Measurements from ENCODE around the gene FGF14.

Gene FGF14

DNA sequence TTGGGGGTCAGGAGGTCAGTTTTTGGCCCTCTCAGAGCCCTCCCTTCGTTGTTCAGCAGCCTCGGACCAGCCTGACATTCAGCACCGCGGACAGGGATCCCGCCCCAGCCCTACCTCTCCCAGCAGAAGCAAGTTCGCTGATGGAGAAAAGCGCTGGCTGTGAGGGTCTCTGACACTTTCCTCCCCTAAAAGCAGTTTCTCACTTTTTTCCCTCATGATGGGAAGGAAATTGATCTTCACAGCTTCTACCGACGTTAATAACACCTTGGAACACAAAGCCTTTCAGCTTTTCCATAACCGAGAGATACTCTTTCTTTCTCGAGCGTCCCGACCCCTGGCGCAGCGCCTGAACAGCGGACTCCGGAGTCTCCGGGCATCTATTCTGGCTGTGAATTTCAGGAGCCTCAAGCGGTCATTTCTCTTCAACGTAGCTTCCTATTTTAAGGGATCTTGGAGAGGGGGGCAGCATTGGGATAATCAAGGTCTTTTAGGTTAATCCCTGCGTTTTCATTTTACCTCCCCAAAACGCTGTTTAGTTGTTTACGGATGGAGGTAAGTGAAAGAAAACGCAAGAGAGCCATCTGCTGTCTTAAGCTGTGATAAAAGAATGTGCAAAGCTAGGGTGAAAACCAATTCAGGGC is 482.2 kb downstream of the FGF14 start:
- Histone ChIP-seq H3K4me3 (ENCODE audit: low read length) (no peak overlapping the region), H3K4me1 (ENCODE audit: control insufficient read depth, low read length) (no peaks in the 10 kb centered on the region), H3F3A (ENCODE audit: control insufficient read depth, insufficient read depth) (no peaks in the 10 kb centered on the region), H3K36me3 (ENCODE audit: control insufficient read depth, low read length) (no peaks in the 10 kb centered on the region), H3K27ac (ENCODE audit: low read depth, low read length) (no peak overlapping the region), H3K27me3 (ENCODE audit: control insufficient read depth, low read length) (peaks cover 9% of the 10 kb centered on the region; the same call in 1 of the 2 replicates), H4K20me1 (ENCODE audit: control insufficient read depth, insufficient read depth, low read depth, low read length) (no peaks in the 10 kb centered on the region), H3K9me2 (replicated peaks; ENCODE audit: control insufficient read depth, low read length) (no peaks in the 10 kb centered on the region), H3K79me2 (ENCODE audit: control insufficient read depth, low read length) (no peaks in the 10 kb centered on the region), H3K9me3 (ENCODE audit: control insufficient read depth, insufficient read depth, low read length) (no peaks in the 10 kb centered on the region; the same call in 1 of the 2 replicates), H3K4me2 (ENCODE audit: low read length) (no peak overlapping the region)
- TF ChIP-seq EZH2phosphoT487 (IDR thresholded peaks at IDR 0.05; ENCODE audit: borderline replicate concordance, low read length) = no peak

DNA sequence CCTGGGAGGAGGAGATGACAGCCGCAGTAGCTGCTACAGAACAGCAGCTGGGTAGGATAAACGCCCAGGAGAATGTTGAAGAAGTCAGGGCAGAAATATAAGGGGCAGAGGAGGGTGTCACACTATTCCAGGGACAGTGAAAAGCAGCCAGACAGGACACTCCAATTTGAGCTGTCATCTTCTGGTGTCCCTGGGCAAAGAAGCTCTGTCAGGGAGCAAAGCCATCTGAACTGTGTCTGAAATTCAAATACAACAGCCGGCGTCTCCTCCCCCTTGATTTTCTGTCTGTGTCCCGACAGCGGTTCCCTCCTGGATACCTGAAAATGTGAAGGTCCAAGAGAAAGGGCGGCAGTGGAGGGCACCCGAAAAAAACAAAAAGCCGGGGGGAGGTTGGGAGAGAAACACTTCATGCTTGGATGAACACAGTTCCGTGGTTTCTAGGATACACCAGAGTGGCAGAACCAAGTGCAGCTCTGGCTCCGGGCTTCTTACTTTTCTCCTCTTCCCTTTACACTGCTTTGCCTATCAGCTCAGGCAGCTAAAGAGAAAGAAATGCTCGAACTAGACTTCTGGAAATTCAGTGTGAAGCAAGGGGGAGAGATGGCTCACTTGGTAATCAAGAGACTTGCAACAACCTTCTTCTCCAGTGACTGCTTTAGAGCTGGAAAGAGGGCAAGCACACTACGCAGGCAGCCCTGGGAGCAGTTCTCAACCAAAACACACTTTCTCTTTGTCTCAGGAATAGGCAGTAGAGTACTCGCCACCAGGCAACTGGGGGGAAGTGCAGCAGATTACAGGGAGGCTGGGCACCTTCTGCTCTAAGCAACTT is 483.8 kb downstream of the FGF14 start:
- no peaks in the 10 kb centered on the region for H3F3A ChIP-seq (ENCODE audit: control insufficient read depth, insufficient read depth)
- no peaks in the 10 kb centered on the region for H3K36me3 ChIP-seq (ENCODE audit: control insufficient read depth, low read length)
- H3K27me3 ChIP-seq (ENCODE audit: control insufficient read depth, low read length) = peaks cover 6% of the 10 kb centered on the region; the same call in 1 of the 2 replicates
- no peak overlapping the region for H3K4me3 ChIP-seq (ENCODE audit: low read length)
- H4K20me1 ChIP-seq (ENCODE audit: control insufficient read depth, insufficient read depth, low read depth, low read length) = no peaks in the 10 kb centered on the region
- no peak overlapping the region for H3K27ac ChIP-seq (ENCODE audit: low read depth, low read length)
- H3K9me3 ChIP-seq (ENCODE audit: control insufficient read depth, insufficient read depth, low read length) = no peaks in the 10 kb centered on the region; the same call in 1 of the 2 replicates
- H3K9me2 ChIP-seq (replicated peaks; ENCODE audit: control insufficient read depth, low read length) = no peaks in the 10 kb centered on the region
- H3K4me1 ChIP-seq (ENCODE audit: control insufficient read depth, low read length) = no peaks in the 10 kb centered on the region
- no peak overlapping the region for H3K4me2 ChIP-seq (ENCODE audit: low read length)
- H3K79me2 ChIP-seq (ENCODE audit: control insufficient read depth, low read length) = no peaks in the 10 kb centered on the region
- no peak for TF ChIP-seq EZH2phosphoT487 (IDR thresholded peaks at IDR 0.05; ENCODE audit: borderline replicate concordance, low read length)
- TF ChIP-seq, protein P1, sequence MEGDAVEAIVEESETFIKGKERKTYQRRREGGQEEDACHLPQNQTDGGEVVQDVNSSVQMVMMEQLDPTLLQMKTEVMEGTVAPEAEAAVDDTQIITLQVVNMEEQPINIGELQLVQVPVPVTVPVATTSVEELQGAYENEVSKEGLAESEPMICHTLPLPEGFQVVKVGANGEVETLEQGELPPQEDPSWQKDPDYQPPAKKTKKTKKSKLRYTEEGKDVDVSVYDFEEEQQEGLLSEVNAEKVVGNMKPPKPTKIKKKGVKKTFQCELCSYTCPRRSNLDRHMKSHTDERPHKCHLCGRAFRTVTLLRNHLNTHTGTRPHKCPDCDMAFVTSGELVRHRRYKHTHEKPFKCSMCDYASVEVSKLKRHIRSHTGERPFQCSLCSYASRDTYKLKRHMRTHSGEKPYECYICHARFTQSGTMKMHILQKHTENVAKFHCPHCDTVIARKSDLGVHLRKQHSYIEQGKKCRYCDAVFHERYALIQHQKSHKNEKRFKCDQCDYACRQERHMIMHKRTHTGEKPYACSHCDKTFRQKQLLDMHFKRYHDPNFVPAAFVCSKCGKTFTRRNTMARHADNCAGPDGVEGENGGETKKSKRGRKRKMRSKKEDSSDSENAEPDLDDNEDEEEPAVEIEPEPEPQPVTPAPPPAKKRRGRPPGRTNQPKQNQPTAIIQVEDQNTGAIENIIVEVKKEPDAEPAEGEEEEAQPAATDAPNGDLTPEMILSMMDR (IDR thresholded peaks at IDR 0.05; ENCODE audit: low read depth, low read length, poor library complexity, severe bottlenecking) = no peak

DNA sequence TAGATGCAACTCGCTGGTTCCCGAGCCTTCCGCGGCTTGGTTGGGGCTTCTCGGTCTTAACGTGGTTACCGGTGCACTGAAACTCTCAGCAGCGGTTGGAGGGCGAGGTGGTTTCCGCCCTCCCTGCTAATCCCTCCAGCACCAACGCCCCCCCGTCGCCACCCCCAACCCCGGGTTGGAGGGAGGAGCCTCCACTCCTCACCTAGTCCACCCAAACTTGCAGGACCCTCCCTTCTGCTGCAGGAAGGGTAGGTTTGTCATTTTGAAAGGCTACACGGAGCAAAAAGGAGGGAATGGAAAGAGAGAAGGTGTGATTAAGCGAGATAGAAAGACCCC is 484.4 kb downstream of the FGF14 start:
- no peak overlapping the region for H3K4me2 ChIP-seq (ENCODE audit: low read length)
- H3K9me3 ChIP-seq (ENCODE audit: control insufficient read depth, insufficient read depth, low read length) = no peaks in the 10 kb centered on the region; the same call in 1 of the 2 replicates
- H3K79me2 ChIP-seq (ENCODE audit: control insufficient read depth, low read length) = no peaks in the 10 kb centered on the region
- H3K9me2 ChIP-seq (replicated peaks; ENCODE audit: control insufficient read depth, low read length) = no peaks in the 10 kb centered on the region
- no peaks in the 10 kb centered on the region for H4K20me1 ChIP-seq (ENCODE audit: control insufficient read depth, insufficient read depth, low read depth, low read length)
- no peak for TF ChIP-seq EZH2phosphoT487 (IDR thresholded peaks at IDR 0.05; ENCODE audit: borderline replicate concordance, low read length)
- TF ChIP-seq, protein P1 (IDR thresholded peaks at IDR 0.05; ENCODE audit: low read depth, low read length, poor library complexity, severe bottlenecking) = no peak
- no peaks in the 10 kb centered on the region for H3K36me3 ChIP-seq (ENCODE audit: control insufficient read depth, low read length)
- no peaks in the 10 kb centered on the region for H3F3A ChIP-seq (ENCODE audit: control insufficient read depth, insufficient read depth)
- H3K4me1 ChIP-seq (ENCODE audit: control insufficient read depth, low read length) = no peaks in the 10 kb centered on the region
- peaks cover 6% of the 10 kb centered on the region; the same call in 1 of the 2 replicates for H3K27me3 ChIP-seq (ENCODE audit: control insufficient read depth, low read length)
- H3K27ac ChIP-seq (ENCODE audit: low read depth, low read length) = no peak overlapping the region
- H3K4me3 ChIP-seq (ENCODE audit: low read length) = no peak overlapping the region

Measured in DOHH2 (cell line).